NT2/D1 (cell line): Measurements from ENCODE around the gene PPHLN1.

Experiments
- YY1 ChIP-seq: IDR thresholded peaks from 2 replicates; pipeline ENCODE4 v1.6.1; 2011; ENCODE audit not compliant: insufficient read length, insufficient read depth
- ZNF274 ChIP-seq: IDR thresholded peaks from 2 replicates; pipeline ENCODE4 v1.6.1; 2011; ENCODE audit warnings: mild to moderate bottlenecking, low read depth, low read length

GRCh38 chr12:42468341-42468821, 142.4 kb downstream of the PPHLN1 start:
- TF ChIP-seq ZNF274 = no peak
- TF ChIP-seq YY1 = no peak
